Measurements from ENCODE around the gene TRMT61A. TPM values are rescaled to one million over a fixed set of nuclear protein-coding genes. Genes with fewer than 3 reads are reported as not detected.

TRMT61A gene
- total and polyA plus RNA-seq, 9 of the 15 experiments (the other 6 are each of a cell fraction or from before 2014, with no cell fraction given): 0.10 to 24.8 (median 5.1) TPM

DNA sequence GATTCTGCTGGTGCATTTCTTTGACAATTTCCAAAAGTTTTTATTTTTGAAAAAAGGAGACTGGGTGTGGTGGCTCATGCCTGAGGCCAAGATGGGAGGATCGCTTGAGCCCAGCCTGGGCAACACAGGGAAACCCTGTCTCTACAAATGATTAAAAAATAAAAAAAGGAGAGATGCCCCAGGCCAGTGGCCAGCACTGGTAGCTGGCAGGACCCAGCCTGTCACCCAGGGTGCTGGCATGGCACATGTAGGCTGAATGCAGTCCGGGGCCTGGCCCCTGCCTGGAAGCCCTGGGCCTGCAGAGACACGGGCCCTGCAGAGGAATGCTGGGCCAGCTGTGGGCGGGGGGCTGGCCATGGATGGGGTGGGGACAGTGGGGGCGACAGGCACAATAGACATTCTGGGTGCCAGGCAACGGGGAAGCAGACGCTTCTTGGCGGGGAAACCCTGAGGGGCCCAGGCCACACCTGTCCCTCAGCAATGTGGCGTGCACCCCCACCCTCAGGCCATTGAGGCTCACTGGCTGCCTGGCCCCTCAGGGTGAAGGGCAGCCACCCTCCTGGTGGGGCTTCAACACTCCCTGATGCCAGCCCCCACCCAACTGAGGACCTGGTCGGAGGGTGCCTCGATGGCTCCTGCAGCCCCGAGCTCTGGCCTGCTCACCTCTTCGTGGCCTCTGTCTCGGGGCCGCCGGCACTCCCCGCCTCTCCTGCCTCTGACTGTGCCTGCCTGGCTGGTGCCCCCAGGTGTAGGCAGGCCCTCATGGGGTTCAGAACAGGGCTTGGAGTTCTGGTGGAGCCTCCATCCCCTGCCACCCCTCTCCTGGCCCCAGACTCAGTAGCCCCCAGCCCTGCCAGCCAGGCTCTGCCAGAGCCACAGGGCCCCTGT, 12.1 kb downstream of the TRMT61A start:
- Histone ChIP-seq H3K36me3 (ENCODE audit: control insufficient read depth, insufficient read depth, low read length) (peaks cover under 1% of the 10 kb centered on the region; the same call in 1 of the 3 replicates), H3K4me2 (ENCODE audit: insufficient read depth, low read length) (no peak overlapping the region), H3K9me3 (replicated peaks; ENCODE audit: control insufficient read depth, insufficient read depth, low read depth, low read length) (no peaks in the 10 kb centered on the region), H3K4me1 (replicated peaks in 1 of 2; ENCODE audit: control insufficient read depth in 2 of 2, insufficient read depth in 2 of 2, low read length in 2 of 2) (peaks cover 0 to 93% of the 10 kb centered on the region in 2 experiments; a peak in 2 of 5 replicates), H4K20me1 (replicated peaks; ENCODE audit: control insufficient read depth, insufficient read depth, low read length) (no peaks in the 10 kb centered on the region), H3K79me2 (ENCODE audit: control insufficient read depth, insufficient read depth, low read length) (no peaks in the 10 kb centered on the region), H2AFZ (ENCODE audit: low read depth, low read length) (no peak overlapping the region), H3K27ac (ENCODE audit: extremely low read depth, low read depth, low read length) (no peak overlapping the region), H3K4me3 (no peak overlapping the region), H3K9ac (ENCODE audit: insufficient read depth in 1 of 2, low read depth in 2 of 2, low read length in 2 of 2) (0 out of 4 replicates have a peak overlapping the region, but pooled peaks of 1 of the 2 experiments have one; percentile 58), H3K9me1 (ENCODE audit: control insufficient read depth, insufficient read depth, low read length) (no peaks in the 10 kb centered on the region), H3K27me3 (ENCODE audit: control insufficient read depth in 2 of 2, insufficient read depth in 2 of 2, low read length in 2 of 2) (no peaks in the 10 kb centered on the region)
- BruUV-seq (replicated peaks): no TSS peak
- in situ Hi-C loops (cut with MboI): no loop called here
- 50% methylated on average over 5 of the region's 17 CpGs for WGBS (ENCODE audit: insufficient coverage, low coverage, missing lambda C conversion rate)
- ChIA-PET CTCF (ENCODE audit: low intra/inter-chr PET ratio) (no interaction called here), POLR2A (interaction anchor here (0.6 to 1.0 kb wide), 4 partner anchors 13 to 80 kb away, joined by 3 to 5 read pairs (median 4); no protein-coding TSS in a partner anchor)
- TF ChIP-seq CEBPG (CRISPR knock-in tag; IDR thresholded peaks at IDR 0.05): no peak
- no peak for TF ChIP-seq CEBPG (tag; conservative IDR thresholded peaks at IDR 0.05 in 1 of 2, IDR thresholded peaks at IDR 0.05 in 1 of 2)
- no peak for TF ChIP-seq RBFOX2 (IDR thresholded peaks at IDR 0.05; ENCODE audit: low read depth, low read length)
- no peak for TF ChIP-seq KLF1 (tag; IDR thresholded peaks at IDR 0.05)
- TF ChIP-seq U2AF2 (optimal IDR thresholded peaks at IDR 0.05; ENCODE audit: low read depth, low read length): no peak
- no peak for TF ChIP-seq BRF1 (IDR thresholded peaks at IDR 0.05; ENCODE audit: borderline replicate concordance, extremely low read depth, insufficient read length)
- no peak for TF ChIP-seq ERF (CRISPR knock-in tag; IDR thresholded peaks at IDR 0.05)
- TF ChIP-seq L3MBTL2 (IDR thresholded peaks at IDR 0.05): no peak
- no peak for TF ChIP-seq MEF2A (IDR thresholded peaks at IDR 0.05; ENCODE audit: control insufficient read depth, low read depth, low read length)
- TF ChIP-seq NFE2 (IDR thresholded peaks at IDR 0.05; ENCODE audit: low read depth): no peak
- TF ChIP-seq PPARD (CRISPR knock-in tag; IDR thresholded peaks at IDR 0.05): no peak
- no peak for TF ChIP-seq FOXO4 (CRISPR knock-in tag; IDR thresholded peaks at IDR 0.05)
- TF ChIP-seq MAX (CRISPR knock-in tag; IDR thresholded peaks at IDR 0.05): no peak
- TF ChIP-seq, protein P1, sequence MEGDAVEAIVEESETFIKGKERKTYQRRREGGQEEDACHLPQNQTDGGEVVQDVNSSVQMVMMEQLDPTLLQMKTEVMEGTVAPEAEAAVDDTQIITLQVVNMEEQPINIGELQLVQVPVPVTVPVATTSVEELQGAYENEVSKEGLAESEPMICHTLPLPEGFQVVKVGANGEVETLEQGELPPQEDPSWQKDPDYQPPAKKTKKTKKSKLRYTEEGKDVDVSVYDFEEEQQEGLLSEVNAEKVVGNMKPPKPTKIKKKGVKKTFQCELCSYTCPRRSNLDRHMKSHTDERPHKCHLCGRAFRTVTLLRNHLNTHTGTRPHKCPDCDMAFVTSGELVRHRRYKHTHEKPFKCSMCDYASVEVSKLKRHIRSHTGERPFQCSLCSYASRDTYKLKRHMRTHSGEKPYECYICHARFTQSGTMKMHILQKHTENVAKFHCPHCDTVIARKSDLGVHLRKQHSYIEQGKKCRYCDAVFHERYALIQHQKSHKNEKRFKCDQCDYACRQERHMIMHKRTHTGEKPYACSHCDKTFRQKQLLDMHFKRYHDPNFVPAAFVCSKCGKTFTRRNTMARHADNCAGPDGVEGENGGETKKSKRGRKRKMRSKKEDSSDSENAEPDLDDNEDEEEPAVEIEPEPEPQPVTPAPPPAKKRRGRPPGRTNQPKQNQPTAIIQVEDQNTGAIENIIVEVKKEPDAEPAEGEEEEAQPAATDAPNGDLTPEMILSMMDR (IDR thresholded peaks at IDR 0.05 in 2 of 3, conservative IDR thresholded peaks at IDR 0.05 in 1 of 3; ENCODE audit: insufficient read depth in 2 of 3, low read depth in 1 of 3, low read length in 3 of 3): no peak
- no peak for TF ChIP-seq DDX20 (tag; IDR thresholded peaks at IDR 0.05; ENCODE audit: low read depth)
- TF ChIP-seq SOX6 (IDR thresholded peaks at IDR 0.05): no peak
- TF ChIP-seq CCNT2 (IDR thresholded peaks at IDR 0.05; ENCODE audit: borderline replicate concordance, extremely low read depth, insufficient read length, low read depth, low read length): no peak
- no peak for TF ChIP-seq ZNF232 (CRISPR knock-in tag; IDR thresholded peaks at IDR 0.05)
- ATAC-seq: no peak
- DNase-seq (ENCODE audit: extremely low read depth in 1 of 4, low spot score in 3 of 4): no peak
- no peak for FAIRE-seq
- intact Hi-C loops (cut with micrococcal nuclease): loop anchor here (10.0 kb wide), 1 partner anchor 466 kb away; no protein-coding TSS in a partner anchor

Measured in K562 (cell line).